Astrocyte (in vitro differentiated cells and primary cell): ENCODE data around the gene MTA1. TPM values are rescaled to one million over a fixed set of nuclear protein-coding genes. Genes with fewer than 3 reads are reported as not detected.

ENCODE experiments used
- DNase-seq: peaks from one replicate; pipeline ENCODE4 v3.0.0-alpha.2; 2010; ENCODE audit warnings: low read depth
- FAIRE-seq: peaks from 2 replicates; lab custom pipeline; 2011; peaks lifted over from hg19 to GRCh38; lab: Jason Lieb, UNC
- H2AFZ ChIP-seq: 2 replicates; pipeline ENCODE4 v1.6.0; 2012; ENCODE audit warnings: low read depth, low read length, inconsistent platforms
- H3K27ac ChIP-seq: 2 replicates; pipeline ENCODE4 v1.5.1; 2011; ENCODE audit warnings: low read depth, low read length, inconsistent platforms
- H3K27me3 ChIP-seq: 2 replicates; pipeline ENCODE4 v1.6.0; 2011; ENCODE audit warnings: low read length, inconsistent platforms; ENCODE audit not compliant: insufficient read depth
- H3K36me3 ChIP-seq: 2 replicates; pipeline ENCODE4 v1.5.1; 2011; ENCODE audit warnings: low read length, inconsistent platforms; ENCODE audit not compliant: insufficient read depth
- H3K4me1 ChIP-seq: 2 replicates; pipeline ENCODE4 v1.5.1; 2011; ENCODE audit warnings: low read length, inconsistent platforms; ENCODE audit not compliant: insufficient read depth
- H3K4me2 ChIP-seq: 2 replicates; pipeline ENCODE4 v1.6.0; 2012; ENCODE audit warnings: low read length, inconsistent platforms
- H3K4me3 ChIP-seq: 2 replicates; pipeline ENCODE4 v1.5.1; 2011; ENCODE audit warnings: low read depth, mild to moderate bottlenecking, low read length, inconsistent platforms; ENCODE audit not compliant: insufficient read depth
- H3K79me2 ChIP-seq: 2 replicates; pipeline ENCODE4 v1.6.0; 2012; ENCODE audit warnings: mild to moderate bottlenecking, low read length, inconsistent platforms; ENCODE audit not compliant: insufficient read depth
- H3K9ac ChIP-seq: 2 replicates; pipeline ENCODE4 v1.6.0; 2012; ENCODE audit warnings: mild to moderate bottlenecking, low read length, inconsistent platforms
- H3K9me3 ChIP-seq: 2 replicates; pipeline ENCODE4 v1.5.1; 2012; ENCODE audit warnings: low read depth, mild to moderate bottlenecking, low read length, inconsistent platforms; ENCODE audit not compliant: insufficient read depth
- H4K20me1 ChIP-seq: 2 replicates; pipeline ENCODE4 v1.6.0; 2012; ENCODE audit warnings: low read length, inconsistent platforms; ENCODE audit not compliant: insufficient read depth
- H3K27ac Mint-ChIP-seq: one replicate; pipeline ENCODE4 v1.8.0; 2021; ENCODE audit warnings: mild to moderate bottlenecking, mixed read lengths; ENCODE audit not compliant: unreplicated experiment
- H3K27me3 Mint-ChIP-seq: one replicate; pipeline ENCODE4 v1.8.0; 2021; ENCODE audit warnings: low read depth, mixed read lengths; ENCODE audit not compliant: unreplicated experiment
- H3K36me3 Mint-ChIP-seq: one replicate; pipeline ENCODE4 v1.8.0; 2021; ENCODE audit warnings: low read depth, mixed read lengths; ENCODE audit not compliant: unreplicated experiment
- H3K4me1 Mint-ChIP-seq: one replicate; pipeline ENCODE4 v1.8.0; 2021; ENCODE audit warnings: low read depth, mixed read lengths; ENCODE audit not compliant: unreplicated experiment
- H3K4me3 Mint-ChIP-seq: one replicate; pipeline ENCODE4 v1.8.0; 2021; ENCODE audit warnings: mild to moderate bottlenecking, moderate library complexity, mixed read lengths; ENCODE audit not compliant: unreplicated experiment
- H3K9me3 Mint-ChIP-seq: one replicate; pipeline ENCODE4 v1.8.0; 2021; ENCODE audit warnings: mild to moderate bottlenecking, mixed read lengths; ENCODE audit not compliant: unreplicated experiment
- EZH2 ChIP-seq: IDR thresholded peaks from 2 replicates; pipeline ENCODE4 v1.6.1; 2012; ENCODE audit warnings: mild to moderate bottlenecking, low read length, inconsistent platforms; ENCODE audit not compliant: insufficient read depth
- total RNA-seq: library from RNA; stranded (reverse); gene quantifications from 2 replicates; pipeline ENCODE4 v1.2.1, GENCODE V29; 2021
- TF ChIP-seq, protein P1 (sequence below): IDR thresholded peaks from 2 replicates; pipeline ENCODE4 v1.5.1; 2011; ENCODE audit warnings: low read depth, mild to moderate bottlenecking, inconsistent platforms, low read length, moderate library complexity; ENCODE audit not compliant: insufficient read depth

MTA1 gene
- total RNA-seq, 1 donor from 2014 or later: 111 TPM

GRCh38 chr14:105497671-105498429, 78.2 kb downstream of the MTA1 start:
- Histone ChIP-seq H3K79me2 (no peaks in the 10 kb centered on the region), H3K36me3 (no peaks in the 10 kb centered on the region), H3K27me3 (no peaks in the 10 kb centered on the region), H3K4me3 (no peak overlapping the region), H2AFZ (no peak overlapping the region), H3K9me3 (no peaks in the 10 kb centered on the region), H3K4me2 (no peak overlapping the region), H4K20me1 (no peaks in the 10 kb centered on the region), H3K4me1 (no peaks in the 10 kb centered on the region), H3K9ac (no peak overlapping the region), H3K27ac (no peak overlapping the region)
- Mint-ChIP-seq H3K4me1 (no peaks in the 10 kb centered on the region), H3K36me3 (no peaks in the 10 kb centered on the region), H3K9me3 (no peaks in the 10 kb centered on the region), H3K27me3 (peaks cover 2% of the 10 kb centered on the region), H3K27ac (no peak overlapping the region), H3K4me3 (no peak overlapping the region)
- no peak for TF ChIP-seq EZH2
- TF ChIP-seq, protein P1, sequence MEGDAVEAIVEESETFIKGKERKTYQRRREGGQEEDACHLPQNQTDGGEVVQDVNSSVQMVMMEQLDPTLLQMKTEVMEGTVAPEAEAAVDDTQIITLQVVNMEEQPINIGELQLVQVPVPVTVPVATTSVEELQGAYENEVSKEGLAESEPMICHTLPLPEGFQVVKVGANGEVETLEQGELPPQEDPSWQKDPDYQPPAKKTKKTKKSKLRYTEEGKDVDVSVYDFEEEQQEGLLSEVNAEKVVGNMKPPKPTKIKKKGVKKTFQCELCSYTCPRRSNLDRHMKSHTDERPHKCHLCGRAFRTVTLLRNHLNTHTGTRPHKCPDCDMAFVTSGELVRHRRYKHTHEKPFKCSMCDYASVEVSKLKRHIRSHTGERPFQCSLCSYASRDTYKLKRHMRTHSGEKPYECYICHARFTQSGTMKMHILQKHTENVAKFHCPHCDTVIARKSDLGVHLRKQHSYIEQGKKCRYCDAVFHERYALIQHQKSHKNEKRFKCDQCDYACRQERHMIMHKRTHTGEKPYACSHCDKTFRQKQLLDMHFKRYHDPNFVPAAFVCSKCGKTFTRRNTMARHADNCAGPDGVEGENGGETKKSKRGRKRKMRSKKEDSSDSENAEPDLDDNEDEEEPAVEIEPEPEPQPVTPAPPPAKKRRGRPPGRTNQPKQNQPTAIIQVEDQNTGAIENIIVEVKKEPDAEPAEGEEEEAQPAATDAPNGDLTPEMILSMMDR: no peak
- no peak for FAIRE-seq
- no peak for DNase-seq

- H3K4me2 ChIP-seq: no peak overlapping the region
- Mint-ChIP-seq H3K4me1 (no peaks in the 10 kb centered on the region), H3K4me3 (no peak overlapping the region), H3K9me3 (no peaks in the 10 kb centered on the region), H3K36me3 (no peaks in the 10 kb centered on the region), H3K27ac (no peak overlapping the region), H3K27me3 (peaks cover 6% of the 10 kb centered on the region)
- TF ChIP-seq, protein P1: no peak
- TF ChIP-seq EZH2: no peak
- H3K36me3 ChIP-seq: no peaks in the 10 kb centered on the region
- no peaks in the 10 kb centered on the region for H3K27me3 ChIP-seq
- H4K20me1 ChIP-seq: no peaks in the 10 kb centered on the region
- H3K4me1 ChIP-seq: no peaks in the 10 kb centered on the region
- H3K9ac ChIP-seq: no peak overlapping the region
- no peak for FAIRE-seq
- no peaks in the 10 kb centered on the region for H3K9me3 ChIP-seq
- no peaks in the 10 kb centered on the region for H3K79me2 ChIP-seq
- no peak for DNase-seq
- no peak overlapping the region for H3K4me3 ChIP-seq
- H2AFZ ChIP-seq: no peak overlapping the region
- no peak overlapping the region for H3K27ac ChIP-seq
Observed at GRCh38 chr14:105498430-105499255, 79.0 kb downstream of the MTA1 start.
